A172 (cell line): Measurements from ENCODE around the gene EPG5. TPM values are rescaled to one million over a fixed set of nuclear protein-coding genes. Genes with fewer than 3 reads are reported as not detected.

Experiments
- DNase-seq: peaks from one replicate; pipeline ENCODE4 v3.0.0-alpha.2; 2015; ENCODE audit warnings: low spot score
- total RNA-seq: library from RNA; depleted of rRNA; stranded (reverse); fragments of >200 nt; shearing (Covaris generic); gene quantifications from 2 replicates; pipeline ENCODE4 v1.2.3, GENCODE V29; 2014

Gene EPG5
- total RNA-seq, 1 experiment from 2014 or later = 16.4 TPM

DNA sequence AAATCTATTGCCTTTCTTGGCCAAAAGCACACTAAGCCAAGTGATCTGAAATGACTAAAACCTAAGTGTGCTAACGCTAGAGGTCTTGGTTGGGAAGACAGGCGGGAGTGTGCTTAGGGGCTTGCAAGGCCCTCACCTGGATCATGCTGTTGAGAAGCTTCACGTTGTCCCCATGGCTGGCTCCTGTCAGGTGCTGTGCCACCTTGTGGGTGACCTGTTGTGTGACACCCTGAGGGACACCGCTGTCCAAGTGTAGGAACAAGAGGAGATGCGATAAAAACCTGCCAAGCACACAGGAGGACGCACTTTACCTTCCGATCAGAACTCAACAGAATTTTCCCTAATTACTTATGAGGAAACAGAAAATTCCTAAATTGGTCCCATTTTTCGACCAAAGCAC lies 50.8 kb downstream of the EPG5 start:
- no peak for DNase-seq

DNA sequence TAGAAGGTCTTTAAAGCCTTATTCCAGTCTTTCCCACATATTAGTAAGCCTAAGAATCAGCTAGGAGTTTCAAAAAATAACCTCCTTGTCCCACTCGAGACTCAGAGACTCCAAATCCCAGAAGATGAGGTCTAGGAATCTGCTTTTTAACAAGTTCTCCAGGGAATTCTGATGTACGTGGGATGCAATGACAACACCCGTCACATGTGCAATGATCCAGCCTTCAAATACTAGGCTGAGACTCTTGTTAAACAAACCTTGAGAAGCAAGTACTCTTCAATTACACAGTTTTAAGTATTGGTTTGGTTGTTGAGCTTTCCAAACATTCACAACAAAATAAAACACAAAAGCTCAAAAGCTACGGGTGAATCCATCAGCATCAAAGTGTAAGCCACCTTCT lies 53.9 kb downstream of the EPG5 start:
- no peak for DNase-seq

DNA sequence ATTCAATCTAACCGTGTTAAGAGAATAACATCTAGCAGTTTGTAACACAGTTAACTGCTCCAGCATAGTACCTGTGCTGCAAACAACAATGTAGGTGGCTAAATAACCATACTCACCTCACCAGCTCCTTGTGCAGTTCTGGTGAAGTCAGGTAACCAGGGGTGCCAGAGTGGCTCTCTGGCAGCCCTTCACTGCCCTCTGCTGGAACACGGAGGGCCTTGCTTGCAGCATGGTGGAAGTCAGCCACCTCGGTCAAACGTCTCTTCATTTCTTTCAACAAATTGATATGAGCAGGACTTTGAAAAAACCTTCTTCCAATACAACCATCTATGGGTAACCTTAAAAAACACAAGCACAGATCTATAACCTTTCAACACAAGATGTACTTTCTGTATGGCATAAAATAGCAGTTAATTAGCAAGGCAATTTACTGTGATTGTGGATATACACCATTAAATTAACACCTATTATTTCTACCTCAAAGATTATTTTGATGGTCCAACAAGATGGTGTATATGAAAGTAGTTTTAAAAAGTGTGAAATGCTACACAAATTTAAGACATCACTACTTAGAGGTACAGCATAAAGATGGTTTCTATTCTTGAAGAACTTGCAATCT lies 56.6 kb downstream of the EPG5 start:
- peak; percentile 18 for DNase-seq

DNA sequence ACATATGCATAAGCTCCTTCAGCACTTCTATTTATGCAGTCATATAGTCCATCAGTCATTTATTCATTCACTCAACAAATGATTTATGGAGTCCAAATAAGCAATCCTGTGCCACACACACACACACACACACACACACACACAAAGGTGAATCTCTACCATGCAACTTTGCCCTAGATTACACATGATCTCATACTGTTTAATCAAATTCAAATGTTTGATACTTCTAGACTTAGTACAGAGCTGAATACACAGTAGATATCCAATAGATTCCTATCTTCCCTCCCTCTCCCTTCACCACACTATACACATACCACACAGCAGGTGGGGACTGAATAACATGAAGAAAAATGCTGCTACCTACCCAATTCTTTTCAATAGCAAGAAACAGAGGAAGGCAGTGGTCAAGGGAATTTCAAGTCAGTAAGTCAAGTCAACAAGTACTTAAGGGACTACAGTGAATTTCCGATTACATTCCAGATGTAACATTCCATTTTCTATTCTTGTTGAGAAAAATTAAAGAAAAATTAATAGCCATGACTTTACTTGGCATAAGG lies 65.4 kb downstream of the EPG5 start:
- no peak for DNase-seq

DNA sequence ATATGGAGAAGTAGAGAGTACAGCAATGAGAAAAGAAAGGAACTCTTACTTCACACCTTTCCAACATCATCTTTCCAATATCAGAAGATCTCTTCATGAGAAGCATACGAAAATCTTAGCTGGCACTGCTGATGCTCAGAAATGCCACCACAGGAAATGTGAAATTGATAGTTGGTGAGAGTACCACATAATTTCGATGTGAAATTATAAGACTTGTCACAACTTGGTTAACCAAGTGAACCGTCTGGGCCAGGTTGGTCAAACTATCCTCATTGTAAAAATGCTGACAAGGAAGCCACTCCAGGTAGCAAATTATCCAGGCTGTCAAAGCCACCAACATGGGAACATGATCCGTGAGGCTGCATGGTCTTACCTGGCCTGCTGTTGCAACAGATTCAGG lies 66.5 kb downstream of the EPG5 start:
- no peak for DNase-seq

DNA sequence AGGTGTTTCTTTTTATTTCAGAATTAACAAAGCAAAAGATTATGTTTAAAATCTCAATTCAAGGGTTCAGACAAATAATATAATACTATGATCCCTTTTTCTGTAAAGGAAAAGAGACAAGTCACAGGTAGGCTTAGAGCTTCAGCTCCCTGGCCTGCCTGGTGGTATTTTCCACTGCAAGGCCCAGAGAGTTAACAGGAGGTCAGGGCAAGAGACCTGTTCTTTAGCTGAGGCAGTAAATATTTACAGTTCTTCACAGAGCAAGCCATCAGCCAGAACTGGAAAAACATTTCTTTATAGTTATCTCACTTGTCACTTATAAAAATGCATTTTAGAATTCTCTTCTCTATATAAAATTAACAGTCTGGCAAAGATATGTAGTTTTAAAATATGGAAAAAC lies 70.1 kb downstream of the EPG5 start:
- no peak for DNase-seq

DNA sequence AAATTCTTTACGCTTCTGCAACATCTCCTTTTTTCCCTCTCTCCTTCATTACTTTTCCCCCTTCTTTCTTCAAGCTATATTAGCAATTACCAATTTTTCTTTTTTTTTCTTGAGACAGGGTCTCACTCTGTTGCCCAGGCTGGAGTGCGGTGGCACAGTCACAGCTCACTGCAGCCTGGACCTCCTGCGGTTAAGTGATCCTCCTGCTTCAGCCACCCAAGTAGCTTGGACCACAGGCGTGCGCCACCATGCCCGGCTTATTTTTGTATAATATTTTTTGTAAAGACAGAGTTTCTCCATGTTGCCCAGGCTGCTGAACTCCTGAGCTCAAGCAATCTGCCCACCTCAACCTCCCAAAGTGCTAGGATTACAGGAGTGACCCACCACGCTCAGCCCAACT lies 70.7 kb downstream of the EPG5 start:
- DNase-seq = no peak

DNA sequence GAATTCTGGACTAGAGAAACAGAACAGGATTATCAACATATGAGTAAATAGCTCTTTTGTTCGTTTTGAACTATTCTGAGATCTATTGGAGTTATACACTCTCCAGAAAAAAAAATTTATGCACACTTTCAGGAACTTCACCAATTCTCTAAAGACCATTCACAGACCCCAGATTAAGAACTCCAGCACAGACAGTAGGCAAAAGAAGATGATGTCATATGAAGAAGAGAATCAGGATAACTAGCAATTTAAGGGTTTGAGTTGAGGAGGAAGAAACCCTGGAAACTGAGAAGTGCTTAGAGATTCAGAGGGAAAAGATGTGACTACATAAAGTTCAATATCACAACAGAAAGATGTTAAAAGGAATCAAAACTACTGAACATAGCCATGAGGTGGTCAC lies 71.8 kb downstream of the EPG5 start:
- no peak for DNase-seq

DNA sequence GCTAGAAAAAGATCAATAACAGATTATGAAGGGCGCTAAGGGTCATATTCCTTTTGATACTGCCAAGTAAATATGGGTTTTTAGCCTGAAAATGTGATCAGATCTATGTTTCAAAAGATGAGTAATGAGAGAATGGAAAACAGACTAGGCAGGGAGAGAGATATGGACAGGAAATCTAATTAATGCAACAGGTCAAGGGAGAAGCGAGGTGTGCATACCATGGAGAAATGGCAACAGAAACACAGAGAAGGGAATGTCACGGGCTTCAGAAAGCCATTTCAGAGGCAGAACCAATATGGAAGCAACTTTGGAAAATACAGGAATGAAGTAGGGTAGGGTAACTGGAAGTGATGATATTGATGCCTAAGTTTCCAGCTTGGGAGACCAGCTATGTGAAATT lies 72.3 kb downstream of the EPG5 start:
- no peak for DNase-seq

DNA sequence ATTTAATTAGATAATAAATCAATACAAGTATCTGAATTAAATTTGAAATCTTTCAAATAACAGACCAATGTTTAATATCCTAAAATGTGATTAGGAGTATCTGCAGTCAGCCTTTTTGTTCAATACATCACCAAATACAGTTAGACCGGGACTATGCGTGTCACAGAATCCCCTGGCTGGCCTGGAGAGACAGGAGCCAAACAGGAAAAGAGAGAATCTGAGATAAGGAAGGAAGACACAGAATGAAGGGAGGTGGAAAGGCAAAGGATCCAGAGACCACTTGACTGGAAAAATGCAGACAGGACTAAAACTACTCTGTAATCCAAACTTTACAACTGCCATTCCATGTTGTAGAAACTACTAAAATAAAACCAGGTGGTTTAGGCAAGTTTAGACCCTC lies 75.3 kb downstream of the EPG5 start:
- DNase-seq = no peak

DNA sequence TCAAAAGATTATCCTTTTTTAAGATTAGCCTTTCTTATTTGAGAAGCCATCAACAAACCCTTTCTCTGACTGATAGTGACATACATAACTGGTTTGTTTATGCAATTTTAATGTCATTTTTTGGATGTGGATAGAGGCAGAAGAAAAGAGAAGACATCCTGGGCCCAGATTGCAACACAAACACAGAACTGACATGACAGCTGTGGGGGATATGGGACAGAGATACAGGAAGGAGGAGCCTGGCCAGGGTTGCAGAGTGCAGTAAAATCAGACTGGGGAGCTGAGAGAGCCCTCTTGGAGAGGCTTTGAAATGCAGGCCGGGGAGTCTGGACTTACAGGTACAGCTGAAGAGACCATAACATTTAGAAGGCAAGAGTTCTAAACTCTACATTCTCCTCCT lies 76.5 kb downstream of the EPG5 start:
- no peak for DNase-seq

DNA sequence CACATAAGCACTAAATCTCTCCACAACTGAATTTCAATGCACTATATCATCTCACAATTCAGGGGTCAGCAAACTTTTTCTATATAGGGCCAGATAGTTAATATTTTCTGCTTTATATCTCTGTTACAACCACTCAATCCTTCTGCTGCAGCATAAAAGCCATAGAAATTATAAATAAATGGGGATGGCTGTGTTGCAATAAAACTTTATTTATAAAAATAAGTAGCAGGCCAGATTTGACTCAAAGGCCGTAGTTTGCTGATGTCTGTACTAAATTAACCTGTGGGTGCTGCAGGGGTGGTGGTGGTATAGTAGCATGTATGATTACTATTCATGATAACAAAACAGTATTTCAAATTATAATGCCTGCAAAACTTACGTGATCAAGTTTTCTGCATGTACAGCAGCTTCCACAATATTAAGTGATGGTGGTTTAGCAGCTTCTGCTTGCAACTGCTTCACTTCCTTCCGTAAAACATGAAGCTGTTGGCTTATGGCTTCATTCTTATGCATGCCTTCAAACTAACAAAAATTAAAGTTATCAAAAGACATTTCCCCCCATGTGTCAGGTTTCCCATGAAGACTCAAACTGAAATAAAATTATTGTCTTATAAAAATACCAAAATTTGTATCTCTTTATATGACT lies 77.6 kb downstream of the EPG5 start:
- DNase-seq = no peak

DNA sequence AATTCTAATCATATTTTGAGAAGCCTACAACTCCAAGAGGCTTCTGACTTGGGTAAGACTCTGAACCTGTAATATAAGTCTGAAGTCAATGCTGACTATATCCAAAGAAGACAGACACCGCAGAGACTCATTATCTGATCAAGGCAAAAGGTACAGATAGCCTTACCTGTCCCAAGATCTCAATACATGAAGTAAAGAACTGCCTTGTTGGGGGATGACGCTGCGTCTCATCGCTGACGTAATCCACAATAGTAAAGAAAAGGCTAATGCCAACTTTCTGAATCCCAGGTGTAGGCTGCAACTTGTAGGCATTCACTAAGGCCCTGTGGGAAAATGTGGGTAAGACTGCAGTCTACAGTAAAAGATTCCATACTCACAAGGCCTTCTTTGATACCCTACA lies 79.5 kb downstream of the EPG5 start:
- no peak for DNase-seq

DNA sequence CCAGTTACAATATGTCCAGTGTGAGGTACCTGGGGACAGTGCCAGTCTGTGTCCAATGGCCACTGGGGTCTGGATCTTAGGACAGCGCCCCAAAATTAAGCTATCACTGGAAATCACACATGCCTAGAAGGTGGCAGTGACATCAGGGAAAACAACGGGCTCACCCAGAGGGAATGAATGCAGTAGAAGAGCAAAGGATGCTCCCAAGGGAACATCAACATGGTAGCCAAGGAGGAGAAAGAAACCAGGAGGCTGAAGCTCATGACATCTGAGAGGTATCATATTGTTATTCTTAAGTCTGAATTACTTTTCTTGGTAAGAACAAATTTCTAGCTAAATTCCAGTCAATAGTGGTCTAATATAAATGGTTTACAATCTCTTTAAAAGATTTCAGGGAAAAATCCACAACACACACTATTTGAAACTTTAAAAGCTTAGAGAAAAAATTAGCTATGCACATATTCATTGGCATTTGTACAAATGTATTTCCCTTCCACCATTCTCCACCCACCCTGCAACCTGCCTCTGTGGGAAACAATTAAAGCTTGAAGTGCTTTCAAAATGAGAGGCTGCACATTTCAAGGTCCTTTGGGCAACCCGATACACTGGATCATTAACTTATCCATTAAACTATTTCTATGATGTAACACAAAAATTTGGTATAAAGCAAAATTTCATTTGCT lies 86.1 kb downstream of the EPG5 start:
- no peak for DNase-seq

DNA sequence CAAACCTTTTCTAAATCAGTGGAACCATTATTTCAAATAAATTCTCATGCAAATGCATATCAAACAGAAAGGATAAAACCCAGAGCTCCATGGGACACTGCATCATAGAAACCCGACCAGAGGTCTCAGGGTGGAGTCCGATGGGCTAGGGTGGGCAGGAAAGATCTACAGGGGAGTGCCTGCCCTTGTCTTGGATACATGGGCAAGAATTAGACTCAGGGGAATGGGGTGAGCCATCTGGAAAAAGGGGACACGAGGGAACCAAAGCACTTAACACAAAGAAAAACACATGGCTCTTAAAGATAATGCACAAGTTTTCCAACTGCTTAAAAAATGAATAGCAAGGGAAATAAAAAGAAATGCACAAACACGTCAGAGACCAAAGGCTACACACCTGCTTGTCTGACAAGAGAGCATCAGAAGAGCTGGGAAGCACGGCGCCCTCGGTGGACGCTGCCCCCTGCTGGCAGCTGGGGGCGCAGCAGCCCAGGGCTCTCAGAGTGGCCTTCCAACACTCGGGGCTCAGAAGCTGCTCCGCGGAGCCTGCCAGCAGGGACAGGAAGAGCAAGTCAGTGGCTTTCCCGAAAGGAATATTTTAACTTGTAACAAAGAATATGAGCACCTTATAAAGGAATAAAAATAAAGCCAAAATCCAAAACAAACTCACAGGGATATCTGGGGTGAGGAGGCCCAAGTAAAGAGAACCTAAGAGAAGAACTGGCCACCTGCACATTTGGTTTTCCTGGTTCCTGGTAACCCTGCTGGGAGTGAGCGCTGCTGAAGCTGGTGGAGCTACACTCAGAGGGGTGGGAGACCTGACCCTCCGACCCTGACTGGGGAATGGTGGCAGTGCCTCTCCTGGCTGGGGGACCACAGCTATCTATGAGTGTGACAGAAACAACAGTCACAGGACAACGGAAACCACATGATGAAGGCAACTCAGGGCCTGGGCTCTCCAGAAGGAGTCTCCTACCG lies 87.2 kb downstream of the EPG5 start:
- peak; percentile 27 for DNase-seq

DNA sequence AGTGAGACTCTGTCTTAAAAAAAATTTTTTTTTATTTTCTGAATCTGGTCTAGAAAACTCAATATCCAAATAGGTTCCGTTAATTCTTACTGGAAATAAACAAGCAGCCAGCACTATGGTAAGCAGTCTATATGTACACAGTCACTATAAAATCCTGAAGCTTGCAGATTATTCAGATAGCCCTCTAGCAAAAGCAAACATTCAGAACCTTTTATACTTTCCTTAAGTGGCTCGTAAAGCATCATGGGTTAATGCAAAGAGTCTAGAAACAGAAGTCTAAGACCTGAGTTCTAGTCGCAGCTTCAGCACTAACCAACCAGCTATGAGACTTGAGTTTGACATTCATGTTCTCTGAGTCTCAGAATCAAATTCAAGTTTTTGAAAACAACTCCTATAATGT lies 89.7 kb downstream of the EPG5 start:
- no peak for DNase-seq

DNA sequence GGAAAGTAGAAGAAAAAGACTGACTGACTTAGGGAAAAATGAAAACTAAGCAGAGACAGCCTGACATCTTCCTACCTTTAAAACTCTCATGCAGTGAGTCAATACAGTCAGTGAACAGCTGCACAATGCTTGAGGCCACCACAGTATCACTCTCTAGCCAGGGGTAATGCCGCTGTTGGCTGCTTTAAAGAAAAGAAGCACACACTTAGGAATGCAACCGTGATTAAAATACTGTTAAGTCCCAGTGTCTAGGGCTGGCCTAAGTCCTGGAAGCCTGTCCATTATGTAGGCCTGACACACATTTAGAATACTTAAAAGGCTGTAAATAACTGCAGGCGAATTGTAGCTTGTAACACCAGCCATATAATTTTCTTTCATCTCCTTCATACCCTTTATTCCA lies 91.0 kb downstream of the EPG5 start:
- no peak for DNase-seq

DNA sequence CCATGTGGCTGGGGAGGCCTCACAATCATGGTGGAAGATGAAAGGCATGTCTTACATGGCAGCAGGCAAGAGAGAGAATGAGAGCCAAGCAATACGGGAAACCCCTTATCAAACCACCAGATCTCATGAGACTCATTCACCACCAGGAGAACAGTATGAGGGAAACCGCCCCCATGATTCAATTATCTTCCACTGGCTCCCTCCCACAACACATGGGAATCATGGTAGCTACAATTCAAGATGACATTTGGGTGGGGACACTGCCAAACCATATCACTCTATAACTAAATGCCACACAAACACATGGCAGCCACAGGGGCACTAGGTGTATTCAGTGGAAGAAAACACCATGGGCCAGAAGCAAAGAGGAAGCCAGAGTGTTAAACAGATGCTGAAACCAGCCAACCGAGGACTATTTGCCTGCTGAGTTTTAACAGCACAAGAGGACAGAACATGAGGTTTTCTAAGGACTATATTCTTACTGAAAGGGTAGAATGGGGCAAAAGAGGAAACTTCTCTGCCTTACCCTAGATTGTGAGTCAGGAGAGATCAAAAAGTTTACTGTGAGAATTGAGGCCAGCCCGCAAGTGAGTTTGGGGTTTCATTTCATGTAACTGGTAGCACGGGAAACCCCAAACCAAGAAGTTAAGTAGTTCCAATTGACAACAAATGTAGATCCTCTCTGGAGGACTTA lies 92.5 kb downstream of the EPG5 start:
- peak; percentile 7 for DNase-seq

DNA sequence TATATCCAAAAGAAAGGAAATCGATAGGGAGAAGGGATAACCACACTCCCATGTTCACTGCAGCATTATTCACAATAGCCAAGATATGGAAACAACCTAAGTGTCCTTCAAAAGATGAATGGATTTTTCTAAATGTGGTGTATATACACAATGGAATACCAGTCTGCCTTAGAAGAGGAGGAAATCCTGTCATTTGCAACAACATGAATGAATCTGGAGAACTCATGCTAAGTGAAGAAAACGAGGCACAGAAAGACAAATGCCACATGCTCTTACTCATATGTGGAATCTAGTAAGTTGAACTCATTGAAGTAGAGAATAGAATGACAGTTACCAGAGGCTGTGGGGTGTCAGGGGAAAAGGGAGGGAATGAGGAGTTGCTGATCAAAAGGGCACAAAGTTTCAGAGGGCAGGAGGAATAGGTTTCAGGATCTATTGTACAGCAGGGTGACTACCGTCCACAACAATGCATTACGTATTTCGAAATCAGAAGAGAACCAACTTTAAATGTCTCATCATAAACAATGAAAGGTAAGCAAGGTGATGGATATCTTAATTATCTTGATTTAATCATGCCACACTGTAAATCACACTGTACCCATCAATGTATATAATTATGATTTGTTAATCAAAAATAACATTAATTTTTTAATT lies 95.6 kb downstream of the EPG5 start:
- DNase-seq = no peak

DNA sequence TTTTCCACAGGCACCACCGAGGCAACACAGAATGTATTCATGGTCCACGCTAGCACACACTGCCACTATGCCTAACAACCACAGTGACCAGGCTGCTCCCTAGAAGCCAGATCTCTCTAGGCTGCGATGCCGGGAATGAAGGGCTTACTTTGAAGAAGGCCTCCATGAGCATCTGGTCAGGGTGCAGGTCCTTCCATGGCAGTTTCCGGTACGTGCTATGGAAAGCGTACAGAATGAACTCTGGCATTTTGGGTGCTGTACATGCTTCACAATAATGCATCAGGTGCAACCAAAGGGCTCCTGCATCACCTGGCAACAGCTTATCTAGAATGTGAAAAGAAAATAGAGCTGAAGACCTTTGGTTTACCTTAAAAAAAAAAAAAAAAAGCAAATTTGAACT lies 96.7 kb downstream of the EPG5 start:
- DNase-seq = no peak

DNA sequence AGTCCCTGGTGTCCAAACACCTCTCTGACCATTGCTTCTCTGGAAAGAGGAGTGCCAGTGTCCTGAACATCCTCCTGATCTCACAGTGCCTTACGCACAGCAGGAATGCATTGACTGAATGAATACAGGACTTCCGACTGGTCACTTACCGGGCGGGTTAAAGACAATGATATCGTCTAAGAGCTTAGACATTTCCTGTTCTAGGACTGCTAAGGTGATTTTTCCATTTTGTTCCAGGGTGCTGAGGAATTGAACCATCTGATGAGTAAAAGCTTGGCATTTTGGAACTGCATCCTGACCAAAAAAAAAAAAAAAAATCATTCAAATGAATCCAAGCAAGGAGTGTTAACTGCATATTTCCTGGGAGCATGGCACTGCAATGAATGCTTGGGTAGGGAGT lies 101.7 kb downstream of the EPG5 start:
- no peak for DNase-seq
